Activated CD4-positive, alpha-beta T cell treated with anti-CD3 and anti-CD28 coated beads, Interleukin-2, amount 50 U/mL, for 4 hours (primary cell): ENCODE measurements around the gene HERPUD1.
"Not testable (repeated sequence)": the region's sequence is repeated elsewhere in the genome, so short reads cannot be mapped to it uniquely, and the experiment has no call there.

Experiments used
- DNase-seq, 2 experiments: peaks; one replicate each; pipeline ENCODE4 v3.0.0-alpha.2; 2020

Gene HERPUD1

GRCh38 chr16:56961851-56962281 is 29.9 kb downstream of the HERPUD1 start, which contains the start of gene CETP:
Gene CETP (plus strand): TSS chr16:56961950. CDS start chr16:56961980, 30 bp downstream.
- no peak for DNase-seq

GRCh38 chr16:56964243-56965148 is 32.6 kb downstream of the HERPUD1 start:
- DNase-seq = peak; percentile 96 to 97

GRCh38 chr16:56965149-56966092 is 33.5 kb downstream of the HERPUD1 start:
- DNase-seq = no peak

- no peak for DNase-seq
Measured at GRCh38 chr16:56966093-56966475, 34.1 kb downstream of the HERPUD1 start.

GRCh38 chr16:56967733-56968132 is 35.8 kb downstream of the HERPUD1 start:
- DNase-seq = no peak

GRCh38 chr16:56969769-56970168 is 37.8 kb downstream of the HERPUD1 start:
- no peak for DNase-seq

- DNase-seq = no peak
Measured at GRCh38 chr16:56970934-56971767, 39.2 kb downstream of the HERPUD1 start.

- no peak for DNase-seq
Measured at GRCh38 chr16:56971768-56972043, 39.8 kb downstream of the HERPUD1 start.

GRCh38 chr16:56972403-56973293 is 40.7 kb downstream of the HERPUD1 start:
- DNase-seq = no peak

GRCh38 chr16:56973294-56973689 is 41.4 kb downstream of the HERPUD1 start:
- no peak for DNase-seq

- not testable (repeated sequence) for DNase-seq
Measured at GRCh38 chr16:56973899-56974298, 42.0 kb downstream of the HERPUD1 start.

- no peak for DNase-seq
Measured at GRCh38 chr16:56974549-56975300, 42.8 kb downstream of the HERPUD1 start.

GRCh38 chr16:56975714-56976113 is 43.8 kb downstream of the HERPUD1 start:
- no peak for DNase-seq

GRCh38 chr16:56977216-56977615 is 45.3 kb downstream of the HERPUD1 start:
- no peak for DNase-seq

- no peak for DNase-seq
Measured at GRCh38 chr16:56977823-56978430, 46.0 kb downstream of the HERPUD1 start.

GRCh38 chr16:56980201-56980535 is 48.2 kb downstream of the HERPUD1 start:
- DNase-seq = no peak

- DNase-seq = no peak
Measured at GRCh38 chr16:56980792-56981724, 49.1 kb downstream of the HERPUD1 start.

GRCh38 chr16:56981729-56982271 is 49.9 kb downstream of the HERPUD1 start:
- DNase-seq = no peak

- DNase-seq = no peak
Measured at GRCh38 chr16:56982695-56983094, 50.8 kb downstream of the HERPUD1 start.
